CD4-positive, alpha-beta memory T cell (primary cell): ENCODE data around the gene LETMD1. TPM values are rescaled to one million over a fixed set of nuclear protein-coding genes. Genes with fewer than 3 reads are reported as not detected.
A peak's percentile ranks its signal among the peaks of the same experiment; 100 is the strongest.
"Not testable (repeated sequence)": the region's sequence is repeated elsewhere in the genome, so short reads cannot be mapped to it uniquely, and the experiment has no call there.

Source experiments
- CTCF ChIA-PET: fragments of 350-600 bp; sonication (Branson Sonifier 250); formaldehyde crosslinking; loops from one replicate; lab custom pipeline; 2021; ENCODE audit warnings: inconsistent platforms; ENCODE audit not compliant: partially characterized antibody; lab: Charles Lee
- POLR2A ChIA-PET: fragments of 350-600 bp; sonication (Branson Sonifier 250); formaldehyde crosslinking; loops from one replicate; lab custom pipeline; 2021; ENCODE audit not compliant: partially characterized antibody; lab: Charles Lee
- DNase-seq, 5 donors: peaks; one replicate each; pipeline versions ENCODE4 v3.0.0 to v3.0.0-alpha.2; 2020 to 2022; ENCODE audit warnings: mixed read lengths in 1 of 5
- H3K27ac ChIP-seq: one replicate; pipeline ENCODE4 v1.7.0; 2013; ENCODE audit warnings: low read depth, low read length
- H3K27me3 ChIP-seq: 2 replicates; pipeline ENCODE4 v1.7.0; 2013; ENCODE audit warnings: mild to moderate bottlenecking, low read length, moderate library complexity; ENCODE audit not compliant: insufficient read depth
- H3K36me3 ChIP-seq: 2 replicates; pipeline ENCODE4 v1.7.0; 2013; ENCODE audit warnings: mild to moderate bottlenecking, low read length, moderate library complexity; ENCODE audit not compliant: insufficient read depth
- H3K4me1 ChIP-seq: 2 replicates; pipeline ENCODE4 v1.7.0; 2013; ENCODE audit warnings: mild to moderate bottlenecking, low read length, moderate library complexity; ENCODE audit not compliant: insufficient read depth
- H3K4me3 ChIP-seq, 2 donors: one replicate each; pipeline ENCODE4 v1.7.0; 2013; ENCODE audit warnings: low read length in 2 of 2, mild to moderate bottlenecking in 1 of 2
- H3K9me3 ChIP-seq, 2 donors: one replicate each; pipeline ENCODE4 v1.7.0; 2013; ENCODE audit warnings: low read length in 2 of 2, control low read depth in 1 of 2; ENCODE audit not compliant: control insufficient read depth in 1 of 2
- H3K27ac Mint-ChIP-seq, 7 donors: one replicate each; pipeline ENCODE4 v1.8.0; 2020 to 2021; ENCODE audit warnings: mixed read lengths in 7 of 7, mild to moderate bottlenecking in 6 of 7, inconsistent platforms in 3 of 7, moderate library complexity in 3 of 7
- H3K27me3 Mint-ChIP-seq, 2 donors: one replicate each; pipeline ENCODE4 v1.8.0; 2020 to 2021; ENCODE audit warnings: mixed read lengths in 2 of 2
- H3K36me3 Mint-ChIP-seq, 2 donors: one replicate each; pipeline ENCODE4 v1.8.0; 2020 to 2021; ENCODE audit warnings: mixed read lengths in 2 of 2, inconsistent platforms in 1 of 2, mild to moderate bottlenecking in 1 of 2
- H3K4me1 Mint-ChIP-seq, 4 donors: one replicate each; pipeline ENCODE4 v1.8.0; 2020 to 2021; ENCODE audit warnings: mixed read lengths in 4 of 4, mild to moderate bottlenecking in 1 of 4
- H3K4me3 Mint-ChIP-seq, 8 donors: one replicate each; pipeline ENCODE4 v1.8.0; 2020 to 2021; ENCODE audit warnings: mixed read lengths in 8 of 8, mild to moderate bottlenecking in 7 of 8, moderate library complexity in 6 of 8, inconsistent platforms in 3 of 8
- H3K9me3 Mint-ChIP-seq, 8 donors: one replicate each; pipeline ENCODE4 v1.8.0; 2020 to 2021; ENCODE audit warnings: mixed read lengths in 8 of 8, mild to moderate bottlenecking in 5 of 8, inconsistent platforms in 3 of 8, moderate library complexity in 1 of 8
- intact Hi-C: fragments of 100-400 bp; cut with micrococcal nuclease; formaldehyde crosslinking; loops from one replicate; pipeline ENCODE4 v1.15.1; 2023
- polyA plus RNA-seq, 2 donors: library from polyadenylated mRNA; unstranded; fragments of 300-500 nt; fragmentation: Illumina TruSeq; gene quantifications; one replicate each; pipeline ENCODE4 v1.2.3, GENCODE V29; 2021
- total RNA-seq, 2 experiments: library from RNA; stranded (reverse); gene quantifications; one replicate each; pipeline ENCODE4 v1.2.3, GENCODE V29; 2021

The LETMD1 gene
- total and polyA plus RNA-seq, 4 experiments from 2014 or later = 32.6 to 93.3 (median 60.1) TPM

DNA sequence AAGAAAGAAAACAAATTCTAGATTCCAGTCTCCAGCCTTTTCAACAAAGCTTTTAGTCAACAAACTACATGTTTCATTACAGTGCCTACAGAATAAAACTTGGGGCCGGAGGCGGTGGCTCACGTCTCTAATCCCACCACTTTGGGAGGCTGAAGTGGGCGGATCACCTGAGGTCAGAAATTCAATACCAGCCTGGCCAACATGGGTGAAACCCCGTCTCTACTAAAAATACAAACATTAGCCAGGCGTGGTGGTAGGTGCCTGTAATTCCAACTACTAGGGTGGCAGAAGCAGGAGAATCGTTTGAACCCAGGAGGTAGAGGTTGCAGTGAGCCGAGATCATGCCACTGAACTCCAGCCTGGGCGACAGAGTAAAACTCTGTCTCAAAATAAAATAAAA lies 33.7 kb upstream of the LETMD1 start:
- H3K27ac Mint-ChIP-seq, intact Hi-C loops, H3K9me3 Mint-ChIP-seq, H3K36me3 ChIP-seq, H3K27me3 ChIP-seq, H3K4me3 Mint-ChIP-seq, H3K9me3 ChIP-seq, H3K4me3 ChIP-seq, H3K27me3 Mint-ChIP-seq, DNase-seq, POLR2A ChIA-PET, H3K27ac ChIP-seq, CTCF ChIA-PET, H3K36me3 Mint-ChIP-seq: not testable (repeated sequence)
- peaks cover 16% of the 10 kb centered on the region for H3K4me1 ChIP-seq
- peaks cover 18 to 31% (median 24%) of the 10 kb centered on the region in 4 donors for H3K4me1 Mint-ChIP-seq

DNA sequence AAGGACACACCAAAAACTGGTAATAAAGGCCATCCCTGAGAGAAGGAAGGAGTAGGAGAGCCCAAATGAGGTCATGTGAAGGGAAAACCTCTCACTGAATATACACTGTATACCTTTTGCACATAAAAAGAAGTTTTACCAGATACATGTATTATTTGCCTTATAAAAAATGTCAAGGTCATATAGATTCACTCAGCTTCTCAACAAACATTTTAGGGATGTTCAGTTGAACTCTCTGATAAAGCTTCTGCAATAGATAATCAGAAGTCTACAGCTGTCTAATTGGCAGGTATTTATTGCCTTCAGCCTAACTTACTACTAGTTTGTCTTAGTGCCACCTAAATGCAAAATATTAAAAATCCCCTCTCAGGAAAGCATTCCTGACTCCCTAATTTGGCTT lies 30.7 kb upstream of the LETMD1 start:
- Histone ChIP-seq H3K4me1 (peaks cover 36% of the 10 kb centered on the region), H3K4me3 (no peak overlapping the region), H3K27me3 (no peaks in the 10 kb centered on the region), H3K9me3 (no peaks in the 10 kb centered on the region), H3K27ac (no peak overlapping the region), H3K36me3 (no peaks in the 10 kb centered on the region)
- Mint-ChIP-seq H3K9me3 (no peaks in the 10 kb centered on the region), H3K4me3 (no peak overlapping the region), H3K27me3 (no peaks in the 10 kb centered on the region), H3K4me1 (peaks cover 25 to 46% (median 35%) of the 10 kb centered on the region in 4 donors), H3K36me3 (peaks cover 0 to 2% of the 10 kb centered on the region in 2 donors), H3K27ac (no peak overlapping the region)
- CTCF ChIA-PET = interaction anchor here (4.3 kb wide), 1 partner anchor 9 kb away, joined by 18 read pairs; the partner anchor contains the start of gene SLC11A2
- DNase-seq = no peak
- POLR2A ChIA-PET = interaction anchor here (0.9 kb wide), 1 partner anchor 9 kb away, joined by 3 read pairs; the partner anchor contains the start of gene SLC11A2
- intact Hi-C loops = no loop called here

DNA sequence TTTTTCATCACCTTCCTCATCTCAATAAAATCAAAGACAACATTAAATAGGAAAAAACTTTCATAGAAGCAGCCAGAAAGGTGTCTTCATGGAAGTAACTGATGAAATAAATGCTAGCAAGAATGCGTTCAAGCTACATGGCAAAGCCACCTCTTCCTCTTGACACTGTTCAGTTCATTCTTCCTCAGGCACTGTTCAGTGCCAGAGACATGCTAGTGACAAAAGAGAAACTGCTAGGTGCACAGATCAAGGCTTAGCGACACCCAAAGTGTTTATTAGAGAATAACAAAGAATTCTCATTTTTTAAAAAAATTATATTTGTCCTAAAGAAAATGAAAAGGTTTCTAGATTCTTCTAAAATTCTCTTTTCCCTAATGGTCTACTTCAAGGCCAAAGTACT lies 29.2 kb upstream of the LETMD1 start:
- H3K27ac ChIP-seq = no peak overlapping the region
- Mint-ChIP-seq H3K27me3 (no peaks in the 10 kb centered on the region), H3K27ac (peak overlapping the region in 1 of 7 donors; percentile 11), H3K36me3 (no peaks in the 10 kb centered on the region), H3K9me3 (peaks cover 0 to 2% (median 0%) of the 10 kb centered on the region in 8 donors), H3K4me3 (no peak overlapping the region), H3K4me1 (peaks cover 23 to 47% (median 34%) of the 10 kb centered on the region in 4 donors)
- no peaks in the 10 kb centered on the region for H3K27me3 ChIP-seq
- intact Hi-C loops = no loop called here
- ChIA-PET CTCF (interaction anchor here (0.8 to 4.3 kb wide), 3 partner anchors 8 to 254 kb away, joined by 3 to 18 read pairs (median 3); partner anchors contain the start of gene SLC11A2), POLR2A (no interaction called here)
- H3K4me3 ChIP-seq = no peak overlapping the region
- no peaks in the 10 kb centered on the region for H3K36me3 ChIP-seq
- no peak for DNase-seq
- no peaks in the 10 kb centered on the region for H3K9me3 ChIP-seq
- H3K4me1 ChIP-seq = peaks cover 38% of the 10 kb centered on the region

DNA sequence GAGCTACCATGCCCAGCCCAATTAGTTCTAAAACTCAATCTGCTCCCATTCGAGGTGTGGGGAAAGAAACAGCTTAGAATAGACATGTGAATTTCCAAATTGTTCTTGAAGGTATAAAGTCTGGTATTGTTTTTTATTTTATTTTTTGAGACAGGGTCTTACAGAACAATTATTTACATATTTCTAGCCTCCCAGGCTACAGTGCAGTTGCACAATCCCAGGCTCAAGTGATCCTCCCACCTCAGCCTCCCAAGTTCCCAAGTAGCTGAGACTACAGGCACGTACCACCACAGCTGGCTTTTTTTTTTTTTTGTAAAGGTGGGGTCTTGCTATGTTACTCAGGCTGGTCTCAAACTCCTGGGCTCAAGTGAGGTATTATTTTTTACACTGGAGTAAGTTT lies 28.2 kb upstream of the LETMD1 start:
- POLR2A ChIA-PET = interaction anchor here (0.6 to 1.2 kb wide), 3 partner anchors 8 to 64 kb away, joined by 3 read pairs; no protein-coding TSS in a partner anchor
- no peak for DNase-seq
- Histone ChIP-seq H3K9me3 (no peaks in the 10 kb centered on the region), H3K27ac (no peak overlapping the region), H3K4me3 (no peak overlapping the region), H3K36me3 (no peaks in the 10 kb centered on the region), H3K27me3 (no peaks in the 10 kb centered on the region), H3K4me1 (peaks cover 41% of the 10 kb centered on the region)
- Mint-ChIP-seq H3K27ac (peak overlapping the region in 2 of 7 donors; percentile 42 to 74), H3K4me3 (no peak overlapping the region), H3K27me3 (no peaks in the 10 kb centered on the region), H3K9me3 (peaks cover 0 to 2% (median 0%) of the 10 kb centered on the region in 8 donors), H3K36me3 (no peaks in the 10 kb centered on the region), H3K4me1 (peaks cover 31 to 57% (median 43%) of the 10 kb centered on the region in 4 donors)
- CTCF ChIA-PET = interaction anchor here (1.0 kb wide), 1 partner anchor 8 kb away, joined by 4 read pairs; no protein-coding TSS in a partner anchor
- intact Hi-C loops = no loop called here

DNA sequence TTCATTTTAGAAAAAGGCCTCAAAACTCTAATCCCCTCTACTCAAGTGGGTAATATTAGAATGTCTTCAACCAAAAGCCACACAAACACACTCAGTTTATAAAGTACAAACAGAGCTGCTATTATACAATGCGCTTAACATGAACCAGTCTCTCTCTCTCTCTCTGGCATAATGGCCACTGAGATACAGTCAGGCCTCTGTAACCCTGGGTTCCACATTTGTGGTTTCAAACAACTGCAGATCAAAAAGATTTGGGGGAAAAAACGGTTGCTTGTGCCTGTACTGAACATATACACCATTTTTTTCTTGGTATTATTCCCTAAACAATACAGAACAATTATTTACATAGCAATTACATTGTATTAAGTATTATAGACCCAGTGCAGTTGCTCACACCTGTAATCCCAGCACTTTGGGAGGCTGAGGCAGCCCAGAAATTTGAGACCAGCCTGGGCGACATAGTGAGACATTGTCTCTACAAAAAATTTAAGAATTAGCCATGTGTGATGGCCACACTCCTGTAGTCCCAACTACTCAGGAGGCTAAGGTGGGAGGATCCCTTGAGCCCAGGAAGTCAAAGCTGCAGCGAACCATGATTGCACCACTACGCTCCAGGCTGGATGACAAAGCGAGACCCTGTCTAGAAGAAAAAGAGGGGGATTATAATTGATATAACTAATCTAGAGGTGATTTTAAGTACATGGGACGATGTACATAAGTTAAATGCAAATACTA lies 27.5 kb upstream of the LETMD1 start:
- POLR2A ChIA-PET = interaction anchor here (1.2 kb wide), 2 partner anchors 9 to 16 kb away, joined by 3 read pairs; no protein-coding TSS in a partner anchor
- DNase-seq = no peak
- Mint-ChIP-seq H3K4me3 (peak overlapping the region in 3 of 8 donors; percentile 8 to 36 (median 32)), H3K27me3 (no peaks in the 10 kb centered on the region), H3K4me1 (peaks cover 35 to 61% (median 46%) of the 10 kb centered on the region in 4 donors), H3K27ac (peak overlapping the region in 2 of 7 donors; percentile 42 to 59), H3K36me3 (no peaks in the 10 kb centered on the region), H3K9me3 (peaks cover 0 to 2% (median 0%) of the 10 kb centered on the region in 8 donors)
- H3K27ac ChIP-seq = no peak overlapping the region
- no peak overlapping the region for H3K4me3 ChIP-seq
- no peaks in the 10 kb centered on the region for H3K27me3 ChIP-seq
- H3K36me3 ChIP-seq = no peaks in the 10 kb centered on the region
- CTCF ChIA-PET = no interaction called here
- intact Hi-C loops = no loop called here
- H3K4me1 ChIP-seq = peaks cover 47% of the 10 kb centered on the region
- H3K9me3 ChIP-seq = no peaks in the 10 kb centered on the region

DNA sequence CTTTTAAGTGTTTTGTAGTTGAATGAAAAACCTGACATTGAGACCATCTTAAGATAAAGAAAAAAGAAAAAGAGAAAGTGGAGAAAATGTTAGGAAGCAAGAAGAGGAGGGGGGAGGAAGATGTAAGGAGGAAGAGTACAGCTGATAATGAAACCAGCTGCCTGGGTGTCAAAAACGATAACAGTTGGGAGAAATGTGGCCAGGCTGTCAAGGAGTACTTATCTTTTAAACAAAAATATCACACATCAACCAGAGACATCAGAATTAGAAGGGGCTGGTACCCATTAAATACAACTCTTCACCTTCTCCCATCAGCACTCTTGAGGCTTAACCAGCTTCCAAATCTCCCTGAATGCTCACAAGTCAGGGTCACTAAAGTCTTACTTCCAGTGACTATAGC lies 26.4 kb upstream of the LETMD1 start:
- Histone ChIP-seq H3K27me3 (no peaks in the 10 kb centered on the region), H3K36me3 (no peaks in the 10 kb centered on the region), H3K9me3 (no peaks in the 10 kb centered on the region), H3K4me3 (no peak overlapping the region), H3K4me1 (peaks cover 50% of the 10 kb centered on the region), H3K27ac (no peak overlapping the region)
- DNase-seq = no peak
- H3K27ac Mint-ChIP-seq = peak overlapping the region in 6 of 7 donors; percentile 38 to 81 (median 70)
- H3K27me3 Mint-ChIP-seq = no peaks in the 10 kb centered on the region
- H3K36me3 Mint-ChIP-seq = peaks cover 0 to 2% of the 10 kb centered on the region in 2 donors
- CTCF ChIA-PET = interaction anchor here (1.0 to 1.2 kb wide), 2 partner anchors 27 to 34 kb away, joined by 3 read pairs; no protein-coding TSS in a partner anchor
- H3K4me3 Mint-ChIP-seq = peak overlapping the region in 3 of 8 donors; percentile 57 to 69 (median 68)
- peaks cover 0 to 2% (median 0%) of the 10 kb centered on the region in 8 donors for H3K9me3 Mint-ChIP-seq
- POLR2A ChIA-PET = interaction anchor here (0.6 to 0.7 kb wide), 2 partner anchors 8 to 320 kb away, joined by 3 to 6 read pairs; no protein-coding TSS in a partner anchor
- intact Hi-C loops = no loop called here
- H3K4me1 Mint-ChIP-seq = peaks cover 35 to 71% (median 49%) of the 10 kb centered on the region in 4 donors
